HEK293T (cell line): ENCODE results near the gene NRP1.

Experiments used
- CTCF ChIA-PET: fragments of 350-600 bp; formaldehyde crosslinking; extraction: SDS; loops from one replicate; lab custom pipeline; 2021; ENCODE audit warnings: antibody characterized with exemption, inconsistent platforms; lab: Yijun Ruan, JAX
- POLR2A ChIA-PET: fragments of 350-600 bp; formaldehyde crosslinking; extraction: SDS; loops from one replicate; lab custom pipeline; 2020; ENCODE audit warnings: antibody characterized with exemption, inconsistent platforms; lab: Yijun Ruan, JAX
- DNase-seq: peaks from one replicate; pipeline ENCODE4 v3.0.0; 2012; ENCODE audit warnings: mixed read lengths; ENCODE audit errors: extremely low spot score
- ARNT ChIP-seq: fragments of 450-650 bp; IDR thresholded peaks from 2 replicates; pipeline ENCODE4 v1.6.1; 2017; ENCODE audit warnings: mild to moderate bottlenecking
- BHLHE40 ChIP-seq: fragments of 450-650 bp; IDR thresholded peaks from 2 replicates; pipeline ENCODE4 v1.6.1; 2016; ENCODE audit warnings: mild to moderate bottlenecking, moderate library complexity, borderline replicate concordance
- CTBP1 ChIP-seq: fragments of 450-650 bp; IDR thresholded peaks from 2 replicates; pipeline ENCODE4 v1.6.1; 2016; ENCODE audit warnings: borderline replicate concordance
- ELF4 ChIP-seq: fragments of 450-650 bp; IDR thresholded peaks from 2 replicates; pipeline ENCODE4 v1.6.1; 2017; ENCODE audit warnings: antibody characterized with exemption
- FOXA1 ChIP-seq: fragments of 450-650 bp; IDR thresholded peaks from 2 replicates; pipeline ENCODE4 v1.6.1; 2016; ENCODE audit warnings: mild to moderate bottlenecking
- FOXK2 ChIP-seq: fragments of 450-650 bp; IDR thresholded peaks from 2 replicates; pipeline ENCODE4 v1.6.1; 2016; ENCODE audit warnings: mild to moderate bottlenecking
- HDGF ChIP-seq: fragments of 450-650 bp; IDR thresholded peaks from 2 replicates; pipeline ENCODE4 v1.6.1; 2017; ENCODE audit warnings: antibody characterized with exemption, borderline replicate concordance
- L3MBTL2 ChIP-seq: fragments of 450-650 bp; conservative IDR thresholded peaks from 2 replicates; pipeline ENCODE4 v1.6.1; 2016; ENCODE audit warnings: mild to moderate bottlenecking
- LEF1 ChIP-seq: fragments of 450-650 bp; IDR thresholded peaks from 2 replicates; pipeline ENCODE4 v1.6.1; 2017; ENCODE audit warnings: mild to moderate bottlenecking, borderline replicate concordance
- NFRKB ChIP-seq: fragments of 450-650 bp; IDR thresholded peaks from 2 replicates; pipeline ENCODE4 v1.6.1; 2016; ENCODE audit warnings: mild to moderate bottlenecking, moderate library complexity
- PKNOX1 ChIP-seq: fragments of 450-650 bp; IDR thresholded peaks from 2 replicates; pipeline ENCODE4 v1.6.1; 2016
- SP1 ChIP-seq: fragments of 450-650 bp; IDR thresholded peaks from 2 replicates; pipeline ENCODE4 v1.6.1; 2017
- SUZ12 ChIP-seq: fragments of 450-650 bp; IDR thresholded peaks from 2 replicates; pipeline ENCODE4 v1.6.1; 2016; ENCODE audit warnings: mild to moderate bottlenecking
- TARDBP ChIP-seq: fragments of 450-650 bp; IDR thresholded peaks from 2 replicates; pipeline ENCODE4 v1.6.1; 2016
- ZNF384 ChIP-seq: fragments of 450-650 bp; IDR thresholded peaks from 2 replicates; pipeline ENCODE4 v1.6.1; 2016

NRP1 gene

DNA sequence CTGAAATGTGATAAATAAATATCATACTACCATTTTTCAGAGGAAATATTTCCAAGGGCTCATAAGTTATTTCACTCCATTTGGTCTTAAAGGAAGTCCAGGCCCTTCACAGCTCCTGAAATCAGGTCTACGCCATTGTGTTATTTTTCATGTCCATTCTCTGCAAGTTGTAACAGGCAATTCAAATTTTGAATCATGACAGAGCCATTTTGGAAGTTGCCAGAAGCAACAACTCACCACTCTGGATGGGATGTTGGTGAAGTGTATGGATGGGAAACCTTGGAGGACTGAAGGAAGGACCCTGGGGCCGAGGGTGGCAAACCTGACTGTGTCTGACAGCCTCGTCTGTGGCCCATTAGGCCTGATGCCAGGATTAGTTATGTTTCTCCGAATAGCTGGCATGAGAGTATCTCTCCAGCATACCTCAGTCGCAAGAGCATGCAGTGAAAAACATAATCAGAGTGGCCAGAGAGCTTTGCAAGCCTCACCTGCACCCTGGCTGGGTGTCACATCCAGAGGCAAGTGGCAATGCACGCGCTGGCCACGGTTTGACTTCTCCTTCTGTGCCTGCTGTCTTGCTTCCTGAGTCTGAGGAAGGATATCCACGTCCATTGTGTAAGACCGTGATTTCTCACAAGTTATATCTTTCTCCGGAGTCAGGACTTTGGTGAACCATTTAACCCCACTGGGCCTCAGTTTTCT, 87.1 kb downstream of the NRP1 start:
- ChIA-PET CTCF (no interaction called here), POLR2A (no interaction called here)
- TF ChIP-seq L3MBTL2 (no peak), NFRKB (no peak), HDGF (no peak), FOXK2 (no peak), ARNT (no peak), BHLHE40 (no peak), SUZ12 (no peak), PKNOX1 (no peak), SP1 (no peak), TARDBP (no peak), CTBP1 (no peak), LEF1 (no peak)
- no peak for DNase-seq

DNA sequence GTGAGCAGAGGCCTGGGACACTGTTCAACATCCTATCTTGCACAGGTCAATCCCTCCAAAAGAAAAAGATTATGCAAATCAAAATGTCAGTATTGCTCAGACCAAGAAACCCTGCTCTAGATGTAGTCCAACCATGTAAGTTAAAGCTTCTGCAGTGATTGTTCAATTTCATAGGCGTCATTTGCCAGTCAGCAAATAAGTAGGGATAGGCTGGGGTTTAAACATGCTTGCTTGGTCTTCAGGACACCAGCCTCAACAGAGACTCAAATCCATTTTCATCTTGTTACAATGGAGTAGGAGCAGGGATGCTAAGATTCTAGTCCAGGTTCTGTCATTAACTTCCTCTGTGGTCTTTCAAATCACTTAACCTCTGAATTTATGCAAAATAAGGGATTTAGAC, 89.1 kb downstream of the NRP1 start:
- no peak for DNase-seq
- POLR2A ChIA-PET, result no interaction called here
- no peak for TF ChIP-seq ARNT
- no peak for TF ChIP-seq SP1
- TF ChIP-seq FOXK2, result no peak
- no peak for TF ChIP-seq BHLHE40
- TF ChIP-seq TARDBP, result no peak
- no peak for TF ChIP-seq PKNOX1
- no peak for TF ChIP-seq FOXA1
- no peak for TF ChIP-seq NFRKB
- TF ChIP-seq HDGF, result no peak
- no peak for TF ChIP-seq L3MBTL2
- CTCF ChIA-PET, result no interaction called here

DNA sequence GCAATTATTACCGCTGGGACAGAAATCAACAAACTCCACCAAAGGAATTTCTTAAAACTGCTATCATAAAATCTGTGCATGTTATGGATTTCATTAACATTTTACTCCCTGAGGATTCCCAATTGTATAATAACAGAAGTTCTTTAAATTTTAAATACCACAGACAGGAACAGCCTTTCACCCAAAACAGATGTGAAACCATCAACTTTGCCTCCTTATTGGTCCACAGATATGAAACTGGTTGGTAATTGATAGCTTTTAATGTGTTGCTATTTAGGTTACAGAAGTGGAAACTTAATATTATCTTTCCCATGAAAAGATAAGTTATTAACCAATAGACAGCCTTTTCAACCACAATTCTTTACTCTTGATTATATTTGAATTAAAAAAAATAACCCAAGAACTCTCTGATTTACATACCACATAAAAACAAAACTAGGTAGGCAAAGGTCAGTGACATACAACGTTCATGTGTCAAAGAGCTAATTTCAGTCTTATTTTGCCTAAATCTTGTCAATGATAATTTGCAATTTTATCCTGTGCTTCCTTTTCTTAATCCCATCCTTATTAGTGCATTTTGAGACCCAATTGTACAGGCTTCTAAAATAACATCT, 90.0 kb downstream of the NRP1 start:
- DNase-seq, result no peak
- ChIA-PET POLR2A (no interaction called here), CTCF (no interaction called here)
- no peak for TF ChIP-seq FOXK2
- TF ChIP-seq FOXA1, result no peak
- no peak for TF ChIP-seq ARNT
- TF ChIP-seq ZNF384, result no peak

- ChIA-PET CTCF (no interaction called here), POLR2A (no interaction called here)
- TF ChIP-seq SUZ12 (no peak), FOXK2 (no peak), TARDBP (no peak), PKNOX1 (no peak), BHLHE40 (no peak)
- DNase-seq, result no peak
Measured at GRCh38 chr10:33243703-33244102, 90.8 kb downstream of the NRP1 start.

DNA sequence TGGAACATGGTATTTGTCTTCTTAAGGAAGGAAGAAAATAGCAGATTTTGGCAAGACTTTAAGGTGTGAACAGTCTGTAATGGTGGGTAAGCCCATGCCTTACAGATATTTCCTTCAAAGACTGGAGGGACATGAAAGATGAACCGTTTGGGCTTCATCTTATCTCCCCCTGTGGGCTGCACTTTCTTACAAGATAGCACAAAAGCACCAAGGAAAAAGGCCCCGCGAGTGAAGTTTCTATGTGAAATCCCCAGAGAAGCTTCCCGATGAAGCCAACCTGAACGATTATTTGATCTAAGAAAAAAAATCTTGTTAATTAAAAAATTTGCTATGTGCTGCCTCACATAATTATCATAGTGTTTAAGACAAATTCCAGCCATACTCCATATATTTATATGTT, 91.5 kb downstream of the NRP1 start:
- no peak for TF ChIP-seq ELF4
- TF ChIP-seq ARNT, result no peak
- TF ChIP-seq BHLHE40, result no peak
- no peak for TF ChIP-seq ZNF384
- no peak for TF ChIP-seq SP1
- no peak for TF ChIP-seq CTBP1
- TF ChIP-seq L3MBTL2, result no peak
- CTCF ChIA-PET, result no interaction called here

GRCh38 chr10:33241351-33241750, 93.1 kb downstream of the NRP1 start:
- no peak for DNase-seq
- POLR2A ChIA-PET, result no interaction called here
- no peak for TF ChIP-seq BHLHE40
- TF ChIP-seq LEF1, result no peak
- CTCF ChIA-PET, result no interaction called here

More for the DNA sequence above, 91.5 kb downstream of the NRP1 start:
- DNase-seq, result no peak
- POLR2A ChIA-PET, result no interaction called here

GRCh38 chr10:33240931-33241330, 93.5 kb downstream of the NRP1 start:
- ChIA-PET CTCF (interaction anchor here (1.2 kb wide), 1 partner anchor 47 kb away, joined by 3 read pairs; no protein-coding TSS in a partner anchor), POLR2A (no interaction called here)
- DNase-seq, result no peak
- TF ChIP-seq TARDBP (no peak), ELF4 (no peak), NFRKB (no peak), LEF1 (no peak), BHLHE40 (no peak), SUZ12 (no peak), ZNF384 (no peak)
